SK-N-SH treated with all-trans-retinoic acid at 6 μM for 48 hours (cell line): Measurements from ENCODE around the gene SLC25A31.

ENCODE experiments used
- CSDC2 ChIP-seq: fragments of 250-450 bp; sonication (Bioruptor Pico); IDR thresholded peaks from 2 replicates; pipeline ENCODE4 v1.5.0; 2020; ENCODE audit warnings: mild to moderate bottlenecking, moderate library complexity
- ESRRG ChIP-seq: fragments of 250-450 bp; sonication (Bioruptor Pico); IDR thresholded peaks from 2 replicates; pipeline ENCODE4 v1.6.1; 2021; ENCODE audit warnings: mild to moderate bottlenecking
- OSR1 ChIP-seq: fragments of 250-450 bp; sonication (Bioruptor Pico); IDR thresholded peaks from 2 replicates; pipeline ENCODE4 v1.8.0; 2022; ENCODE audit warnings: moderate library complexity, mild to moderate bottlenecking, inconsistent platforms
- PPARA ChIP-seq: fragments of 250-450 bp; sonication (Bioruptor Pico); IDR thresholded peaks from 2 replicates; pipeline ENCODE4 v1.5.0; 2020; ENCODE audit warnings: mild to moderate bottlenecking, borderline replicate concordance
- ZFP30 ChIP-seq: fragments of 450-650 bp; formaldehyde crosslinking; IDR thresholded peaks from 2 replicates; pipeline ENCODE4 v1.5.0; 2022; ENCODE audit warnings: mild to moderate bottlenecking, moderate library complexity

DNA sequence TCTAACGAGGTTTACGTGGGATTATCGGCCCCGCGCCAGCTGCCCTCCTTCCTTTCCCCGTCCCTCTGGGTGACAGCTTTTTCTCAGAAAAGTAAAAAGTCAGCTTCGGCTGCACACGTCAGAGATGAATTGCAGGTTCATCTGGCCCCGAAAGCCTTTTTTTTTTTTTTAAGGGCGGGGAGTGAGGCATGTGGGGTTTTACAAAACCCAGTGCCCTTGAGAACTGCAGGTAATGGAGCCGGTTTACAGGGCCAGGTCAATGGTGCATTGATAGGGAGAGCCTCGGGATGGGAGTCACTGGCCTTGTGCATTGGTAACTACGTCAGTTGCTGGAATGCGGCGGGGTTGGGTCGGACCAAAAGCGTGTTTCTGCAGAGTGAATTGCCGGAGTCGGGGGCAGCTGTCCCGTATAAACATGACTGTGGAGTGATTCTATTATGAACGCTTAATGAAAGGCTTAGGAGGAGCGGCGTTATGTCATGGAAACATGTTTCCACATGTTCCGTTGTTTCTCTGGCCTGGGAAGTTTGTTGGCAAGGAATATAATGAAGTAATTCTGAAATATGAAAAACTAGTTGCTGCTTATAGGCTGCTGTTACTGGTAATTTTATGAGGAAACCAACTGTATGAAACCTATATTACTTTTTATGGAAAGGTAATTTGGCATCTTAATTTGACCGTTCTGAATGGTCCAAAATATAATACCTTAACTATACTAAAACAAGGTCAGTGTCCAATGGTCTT lies 53.0 kb downstream of the SLC25A31 start:
- TF ChIP-seq ESRRG (CRISPR knock-in tag) = no peak
- TF ChIP-seq PPARA (CRISPR knock-in tag) = no peak
- TF ChIP-seq ZFP30 (CRISPR knock-in tag) = no peak
- TF ChIP-seq CSDC2 (CRISPR knock-in tag) = no peak
- TF ChIP-seq OSR1 (CRISPR knock-in tag) = no peak
